GM18517 (cell line): Measurements from ENCODE around the gene NT5E.
"Not testable (repeated sequence)": the region's sequence is repeated elsewhere in the genome, so short reads cannot be mapped to it uniquely, and the experiment has no call there.

Experiments
- ATAC-seq: cut with Tn5 transposase; IDR thresholded peaks from one replicate; pipeline ENCODE4 v1.9.1; 2021; ENCODE audit warnings: mild to moderate bottlenecking, moderate library complexity; ENCODE audit not compliant: unreplicated experiment

NT5E gene

DNA sequence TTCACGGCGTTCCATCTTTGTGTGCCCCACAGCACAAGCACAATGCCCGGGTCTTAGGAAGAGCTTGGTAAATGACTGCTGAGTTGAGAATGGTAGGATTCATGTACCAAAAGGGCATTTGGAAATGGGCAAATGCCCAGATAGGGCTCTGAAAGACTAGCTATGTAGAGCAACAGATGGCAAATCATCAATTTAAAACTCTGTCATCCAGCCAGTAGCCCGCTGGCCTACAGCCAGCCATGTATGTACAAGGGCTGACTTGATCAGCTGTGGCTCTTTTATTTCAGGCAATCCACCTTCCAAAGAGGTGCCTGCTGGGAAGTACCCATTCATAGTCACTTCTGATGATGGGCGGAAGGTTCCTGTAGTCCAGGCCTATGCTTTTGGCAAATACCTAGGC, 35.1 kb downstream of the NT5E start:
- ATAC-seq = no peak

DNA sequence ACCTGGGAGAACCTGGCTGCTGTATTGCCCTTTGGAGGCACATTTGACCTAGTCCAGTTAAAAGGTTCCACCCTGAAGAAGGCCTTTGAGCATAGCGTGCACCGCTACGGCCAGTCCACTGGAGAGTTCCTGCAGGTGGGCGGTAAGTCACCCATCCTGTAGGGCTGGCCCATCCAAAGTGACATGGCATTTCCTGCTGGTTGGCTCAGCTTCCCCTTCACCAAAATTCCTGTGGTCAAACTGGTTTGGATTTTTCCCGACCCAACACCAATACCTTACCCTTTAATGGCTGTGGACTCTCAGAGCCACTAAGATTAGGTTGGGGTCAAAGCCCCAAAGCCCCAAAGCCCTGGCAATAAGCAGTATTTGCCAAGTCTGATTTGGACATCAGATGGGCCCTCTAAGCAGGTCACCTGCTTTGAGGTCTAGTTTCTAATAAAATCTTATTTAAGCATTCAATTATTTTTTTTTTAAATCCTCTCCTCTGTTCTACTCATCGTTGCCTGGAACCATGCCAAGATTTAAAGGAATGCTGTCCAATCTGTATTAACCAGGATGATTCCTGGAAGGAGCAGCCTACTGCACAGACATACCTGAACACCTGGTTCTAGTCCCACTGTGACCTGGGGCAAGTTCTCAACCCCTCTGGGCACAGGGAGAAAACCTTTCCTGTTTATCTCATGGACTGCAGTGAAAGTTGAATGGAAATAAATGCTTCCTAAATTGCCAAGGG, 40.8 kb downstream of the NT5E start:
- ATAC-seq = no peak

DNA sequence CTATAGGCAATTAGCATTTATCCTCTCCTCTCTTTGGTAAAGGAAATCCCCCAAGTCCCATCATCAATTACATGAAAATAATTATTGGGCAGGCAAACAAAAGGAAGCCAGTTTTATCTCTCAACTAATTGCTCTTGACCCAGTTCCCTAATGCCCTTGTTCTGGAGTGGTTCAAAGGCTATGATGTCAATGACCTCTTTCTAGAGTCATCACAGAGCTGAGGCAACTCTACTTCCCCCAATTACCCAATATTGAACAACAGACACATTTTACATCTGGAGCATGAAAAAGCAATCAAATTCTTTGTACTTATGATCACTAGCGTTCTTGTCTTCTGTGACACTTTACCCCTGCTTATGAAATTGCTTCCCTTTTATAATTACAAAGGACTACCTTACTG, 43.5 kb downstream of the NT5E start:
- no peak for ATAC-seq

DNA sequence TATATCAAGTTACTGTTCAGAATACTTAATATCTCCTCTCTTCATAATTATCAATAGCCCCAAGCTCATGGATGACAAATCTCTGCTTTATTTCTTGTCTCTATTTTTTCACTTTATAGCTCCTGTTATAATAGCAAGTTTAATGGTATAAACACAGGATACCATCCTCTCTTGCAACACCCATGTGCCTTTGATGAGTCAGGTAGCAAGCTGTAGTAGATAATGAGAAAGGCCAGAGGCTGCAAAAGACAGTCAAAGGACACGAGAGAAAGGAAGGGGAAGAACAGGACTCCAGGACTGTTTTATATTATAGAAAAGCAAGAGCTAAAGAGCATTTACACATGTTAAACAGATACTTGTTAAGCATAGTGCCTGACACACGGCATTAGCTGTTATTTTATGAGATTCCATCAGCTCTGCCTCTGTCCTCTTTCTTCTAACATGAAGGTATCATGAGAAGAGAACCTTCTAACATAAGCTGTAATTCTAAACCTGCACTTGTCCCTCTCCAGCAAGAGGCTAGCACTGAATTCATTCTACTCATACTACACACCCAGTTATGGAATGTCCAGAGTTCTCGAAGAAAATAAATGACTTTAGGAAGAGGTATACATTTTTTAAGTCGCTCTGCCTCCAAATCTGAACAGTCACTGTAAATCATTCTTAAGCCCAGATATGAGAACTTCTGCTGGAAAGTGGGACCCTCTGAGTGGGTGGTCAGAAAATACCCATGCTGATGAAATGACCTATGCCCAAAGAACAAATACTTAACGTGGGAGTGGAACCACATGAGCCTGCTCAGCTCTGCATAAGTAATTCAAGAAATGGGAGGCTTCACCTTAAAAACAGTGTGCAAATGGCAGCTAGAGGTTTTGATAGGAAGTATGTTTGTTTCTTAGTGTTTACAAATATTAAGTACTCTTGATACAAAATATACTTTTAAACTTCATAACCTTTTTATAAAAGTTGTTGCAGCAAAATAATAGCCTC, 45.0 kb downstream of the NT5E start:
- ATAC-seq = no peak

DNA sequence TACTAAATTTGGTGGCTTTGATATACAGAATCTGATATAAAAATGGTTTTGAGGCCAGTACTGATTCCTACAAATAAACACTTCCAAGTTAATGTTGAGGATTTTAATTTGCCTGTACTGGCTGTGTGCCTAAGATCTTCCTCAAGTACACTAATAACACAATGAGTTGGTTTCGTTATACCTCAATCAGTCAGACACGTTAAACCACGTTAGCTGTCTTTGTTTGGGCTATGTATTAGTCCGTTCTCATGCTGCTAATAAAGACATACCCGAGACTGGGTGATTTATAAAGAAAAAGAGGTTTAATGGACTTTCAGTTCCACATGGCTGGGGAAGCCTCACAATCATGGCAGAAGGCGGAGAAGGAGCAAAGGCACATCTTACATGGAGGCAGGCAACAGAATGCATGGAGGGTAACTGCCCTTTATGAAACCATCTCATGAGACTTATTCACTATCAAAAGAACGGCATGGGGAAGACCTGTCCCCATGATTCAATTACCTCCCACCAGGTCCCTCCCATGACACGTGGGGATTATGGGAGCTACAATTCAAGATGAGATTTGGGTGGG, 46.2 kb downstream of the NT5E start:
- no peak for ATAC-seq

DNA sequence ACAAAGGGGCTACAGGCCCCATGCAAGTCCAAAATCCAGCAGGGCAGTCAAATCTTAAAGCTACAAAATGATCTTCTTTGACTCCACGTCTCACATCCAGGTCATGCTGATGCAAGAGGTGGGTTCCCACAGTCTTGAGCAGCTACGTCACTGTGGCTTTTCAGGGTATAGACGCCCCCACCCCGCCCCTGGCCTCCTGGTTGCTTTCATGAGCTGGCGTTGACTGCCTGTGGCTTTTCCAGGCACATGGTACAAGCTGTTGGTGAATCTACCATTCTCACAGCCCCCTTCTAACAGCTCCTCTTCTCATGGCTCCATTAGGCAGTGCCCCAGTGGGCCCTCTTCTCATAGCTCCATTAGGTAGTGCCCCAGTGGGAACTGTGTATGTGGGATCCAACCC, 47.0 kb downstream of the NT5E start:
- no peak for ATAC-seq

DNA sequence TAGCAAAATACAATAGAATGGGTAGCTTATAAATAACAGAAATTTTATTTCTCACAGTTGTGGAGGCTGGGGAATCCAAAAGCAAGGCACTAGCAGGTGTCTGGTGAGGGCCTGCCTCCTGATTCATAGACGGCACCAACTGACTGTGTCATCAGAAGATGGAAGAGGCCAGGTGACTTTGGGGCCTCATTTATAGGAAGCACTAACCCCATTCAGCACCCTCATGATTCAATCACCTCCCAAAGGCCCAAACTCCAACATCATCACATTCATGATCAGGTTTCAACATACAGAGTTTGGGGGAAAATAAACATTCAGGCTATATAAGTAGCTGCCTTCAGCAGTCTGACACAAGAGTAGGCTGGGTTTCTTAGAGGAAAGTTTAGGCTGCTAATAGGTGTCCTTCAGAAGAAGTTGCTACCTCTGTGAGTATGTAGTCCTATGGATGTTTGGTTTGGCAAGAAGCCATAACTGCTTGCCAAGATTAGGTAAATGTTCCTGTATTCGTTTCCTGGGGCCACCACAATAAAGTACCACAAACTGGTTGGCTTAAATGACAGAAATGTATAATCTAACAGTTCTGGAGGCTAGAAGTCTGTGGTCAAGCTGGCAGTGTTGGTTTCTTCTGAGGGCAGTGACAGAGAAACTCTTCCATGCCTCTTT, 48.8 kb downstream of the NT5E start:
- ATAC-seq = no peak

DNA sequence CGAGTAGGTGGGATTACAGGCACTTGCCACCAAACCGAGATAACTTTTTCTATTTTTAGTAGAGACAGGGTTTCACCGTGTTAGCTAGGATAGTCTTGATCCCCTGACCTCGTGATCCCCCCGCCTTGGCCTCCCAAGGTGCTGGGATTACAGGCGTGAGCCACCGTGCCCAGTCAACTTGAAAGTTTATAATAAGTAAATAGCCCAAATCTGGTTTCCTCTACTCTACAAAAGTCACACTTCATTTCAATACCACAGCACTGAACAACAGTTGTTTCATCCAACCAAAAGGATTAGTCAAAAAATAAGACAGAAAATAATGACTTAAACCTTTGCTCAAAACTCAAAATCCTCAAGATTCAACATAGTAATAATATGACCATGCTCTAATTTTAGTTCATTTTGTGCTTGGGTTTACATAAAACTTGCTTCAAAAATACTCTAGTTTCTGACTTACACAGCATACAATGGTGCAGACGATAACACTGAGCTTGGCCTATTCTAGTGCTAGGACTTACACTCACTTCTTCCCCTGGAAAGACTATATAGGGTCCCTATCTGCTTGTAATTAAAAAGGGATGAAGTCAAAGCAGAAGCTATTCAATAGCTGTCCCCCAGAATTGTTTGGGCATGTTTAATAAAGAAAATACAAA, 56.7 kb downstream of the NT5E start:
- ATAC-seq = no peak

DNA sequence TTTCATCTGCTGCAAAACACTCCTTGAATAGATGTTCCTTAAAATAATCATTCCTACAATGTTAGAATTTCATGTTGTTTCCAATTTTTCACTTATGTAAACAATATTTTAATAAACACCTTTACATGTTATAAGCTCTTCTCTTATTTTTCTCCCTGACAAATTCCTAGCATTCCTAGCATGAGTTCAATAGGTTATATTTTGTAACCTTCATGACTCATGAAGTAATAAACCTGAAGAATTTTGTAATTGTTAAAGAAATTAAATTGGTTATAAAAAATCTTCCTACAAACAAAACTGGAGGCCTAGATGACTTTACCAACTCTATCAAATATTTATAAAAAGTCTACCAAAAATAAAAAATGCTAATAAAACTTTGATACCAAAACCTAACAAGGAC, 66.3 kb downstream of the NT5E start:
- ATAC-seq = no peak

DNA sequence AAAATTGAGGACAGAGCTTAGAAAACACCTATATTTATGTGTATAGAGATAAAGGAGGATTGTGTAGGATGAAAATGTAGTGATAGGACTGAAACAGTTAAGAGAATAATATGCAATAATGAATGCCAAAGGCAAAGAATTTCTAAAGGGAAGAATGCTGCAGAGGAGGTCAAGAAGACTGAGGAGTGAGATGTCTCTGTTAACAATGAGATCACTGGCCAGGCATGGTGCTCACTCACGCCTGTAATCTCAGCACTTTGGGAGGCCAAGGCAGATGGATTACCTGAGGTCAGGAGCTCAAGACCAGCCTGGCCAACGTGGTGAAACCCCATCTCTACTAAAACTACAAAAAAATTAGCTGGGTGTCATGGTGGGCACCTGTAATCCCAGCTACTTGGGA, 74.4 kb downstream of the NT5E start:
- ATAC-seq = not testable (repeated sequence)

DNA sequence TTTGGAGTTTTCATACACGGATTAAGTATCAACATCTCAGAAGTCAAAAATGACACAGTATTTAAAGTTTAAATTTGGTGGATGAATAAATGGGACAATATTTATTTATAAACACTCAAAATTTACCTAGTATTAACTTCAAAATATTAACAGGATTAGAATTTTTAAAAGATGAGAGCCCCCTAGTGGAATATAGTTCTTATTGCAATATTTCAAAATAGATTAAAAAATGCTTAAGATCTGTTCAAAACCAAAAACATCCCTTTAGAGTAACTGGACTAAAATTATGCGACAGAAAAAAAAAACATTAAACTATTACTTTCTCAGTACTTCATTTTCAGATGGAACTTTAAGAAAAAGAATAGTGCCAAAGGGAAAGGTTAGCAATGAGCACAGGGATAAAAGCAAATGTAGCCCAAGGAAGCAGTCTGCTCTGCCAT, 87.2 kb downstream of the NT5E start:
- ATAC-seq = no peak

DNA sequence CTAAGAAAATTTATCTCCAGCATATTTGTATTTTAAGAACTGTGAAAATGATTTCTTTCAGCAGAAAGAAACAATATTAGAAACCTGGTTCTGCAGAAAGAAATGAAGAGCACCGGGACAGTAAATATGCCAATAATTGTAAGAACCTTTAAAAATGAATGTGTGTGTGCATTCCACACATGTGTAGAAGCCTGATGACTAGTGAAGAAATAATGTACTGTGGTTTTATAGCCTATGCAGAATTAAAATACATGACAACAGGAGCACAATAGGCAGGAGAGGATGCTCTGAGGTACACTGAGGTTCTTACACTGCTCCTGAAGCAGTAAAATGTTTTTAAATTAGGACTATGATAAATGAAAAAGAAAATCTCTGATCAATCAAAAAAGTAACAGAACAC, 94.9 kb downstream of the NT5E start:
- no peak for ATAC-seq
